Neutrophil (primary cell): ENCODE results near the gene B3GNT7.

ENCODE experiments used
- H3K27ac ChIP-seq: fragments of 200-600 bp; sonication (generic); 2 replicates; pipeline ENCODE4 v1.5.1; 2016; ENCODE audit warnings: mild to moderate bottlenecking, moderate library complexity
- H3K27me3 ChIP-seq: fragments of 200-600 bp; sonication (generic); 2 replicates; pipeline ENCODE4 v1.6.0; 2016; ENCODE audit warnings: mild to moderate bottlenecking
- H3K36me3 ChIP-seq: fragments of 200-600 bp; sonication (generic); 2 replicates; pipeline ENCODE4 v1.5.1; 2017
- H3K4me1 ChIP-seq, 2 experiments: fragments of 200-600 bp in 1 of 2; sonication (generic) in 1 of 2; 1 replicate in 1 of 2; 2 replicates in 1 of 2; pipeline versions ENCODE4 v1.5.1 to v1.6.1; 2013 to 2016; ENCODE audit warnings: low read depth in 1 of 2, low read length in 1 of 2, mild to moderate bottlenecking in 1 of 2, moderate library complexity in 1 of 2; ENCODE audit not compliant: control insufficient read depth in 1 of 2, insufficient read depth in 1 of 2
- H3K4me3 ChIP-seq, 2 experiments: fragments of 200-600 bp in 1 of 2; sonication (generic) in 1 of 2; 1 replicate in 1 of 2; 2 replicates in 1 of 2; pipeline ENCODE4 v1.5.1; 2013 to 2016; ENCODE audit warnings: low read depth in 1 of 2, low read length in 1 of 2, mild to moderate bottlenecking in 1 of 2, moderate library complexity in 1 of 2
- H3K9me3 ChIP-seq: fragments of 200-600 bp; sonication (generic); 2 replicates; pipeline ENCODE4 v1.5.1; 2016
- CTCF ChIP-seq: fragments of 200-600 bp; sonication (generic); IDR thresholded peaks from 2 replicates; pipeline ENCODE4 v1.5.1; 2016; ENCODE audit warnings: antibody characterized with exemption

B3GNT7 gene

GRCh38 chr2:231422056-231422455 is 26.5 kb downstream of the B3GNT7 start:
- no peaks in the 10 kb centered on the region for H3K27me3 ChIP-seq
- H3K27ac ChIP-seq, result no peak overlapping the region
- no peaks in the 10 kb centered on the region for H3K36me3 ChIP-seq
- H3K9me3 ChIP-seq, result no peaks in the 10 kb centered on the region
- no peaks in the 10 kb centered on the region for H3K4me1 ChIP-seq
- no peak for TF ChIP-seq CTCF
- no peak overlapping the region for H3K4me3 ChIP-seq

GRCh38 chr2:231423176-231423575 is 27.7 kb downstream of the B3GNT7 start:
- Histone ChIP-seq H3K27me3 (no peaks in the 10 kb centered on the region), H3K4me3 (no peak overlapping the region), H3K4me1 (no peaks in the 10 kb centered on the region), H3K9me3 (no peaks in the 10 kb centered on the region), H3K27ac (no peak overlapping the region), H3K36me3 (no peaks in the 10 kb centered on the region)
- TF ChIP-seq CTCF, result no peak

- Histone ChIP-seq H3K27ac (no peak overlapping the region), H3K36me3 (no peaks in the 10 kb centered on the region), H3K27me3 (no peaks in the 10 kb centered on the region), H3K4me1 (no peaks in the 10 kb centered on the region), H3K4me3 (no peak overlapping the region), H3K9me3 (no peaks in the 10 kb centered on the region)
- TF ChIP-seq CTCF, result no peak
Measured at GRCh38 chr2:231425291-231425810, 29.8 kb downstream of the B3GNT7 start.

GRCh38 chr2:231425811-231426703 is 30.5 kb downstream of the B3GNT7 start:
- Histone ChIP-seq H3K9me3 (no peaks in the 10 kb centered on the region), H3K4me1 (no peaks in the 10 kb centered on the region), H3K36me3 (no peaks in the 10 kb centered on the region), H3K4me3 (no peak overlapping the region), H3K27me3 (no peaks in the 10 kb centered on the region), H3K27ac (no peak overlapping the region)
- TF ChIP-seq CTCF, result no peak

GRCh38 chr2:231427116-231427515 is 31.6 kb downstream of the B3GNT7 start:
- Histone ChIP-seq H3K27me3 (no peaks in the 10 kb centered on the region), H3K27ac (no peak overlapping the region)
- no peak for TF ChIP-seq CTCF

More at GRCh38 chr2:231427116-231427515, 31.6 kb downstream of the B3GNT7 start:
- Histone ChIP-seq H3K4me3 (no peak overlapping the region), H3K4me1 (no peaks in the 10 kb centered on the region), H3K36me3 (no peaks in the 10 kb centered on the region), H3K9me3 (no peaks in the 10 kb centered on the region)
